Thyroid gland (tissue), 4 donors: ENCODE measurements around the gene ATF6. TPM values are rescaled to one million over a fixed set of nuclear protein-coding genes. Genes with fewer than 3 reads are reported as not detected.

Experiments
- DNase-seq, 2 donors: peaks; one replicate each; pipeline ENCODE4 v3.0.0-alpha.2; 2019
- H3K27ac ChIP-seq, 3 donors: fragments of 200-600 bp; sonication (generic); 1 replicate in 2 of 3; 2 replicates in 1 of 3; pipeline ENCODE4 v1.5.1; 2016 to 2019; ENCODE audit warnings: mild to moderate bottlenecking in 1 of 3, moderate library complexity in 1 of 3
- H3K27me3 ChIP-seq: fragments of 200-600 bp; sonication (generic); one replicate; pipeline ENCODE4 v1.5.1; 2019
- H3K36me3 ChIP-seq, 2 donors: fragments of 200-600 bp; sonication (generic); one replicate each; pipeline ENCODE4 v1.5.1; 2016 to 2019
- H3K4me1 ChIP-seq, 2 donors: fragments of 200-600 bp; sonication (generic); one replicate each; pipeline ENCODE4 v1.5.1; 2017 to 2019
- H3K4me3 ChIP-seq, 3 donors: fragments of 200-600 bp; sonication (generic); replicated peaks in 1 of 3; 1 replicate in 2 of 3; 2 replicates in 1 of 3; pipeline ENCODE4 v1.5.1; 2016; ENCODE audit warnings: mild to moderate bottlenecking in 1 of 3
- H3K9me3 ChIP-seq: fragments of 200-600 bp; sonication (generic); one replicate; pipeline ENCODE4 v1.5.1; 2017
- CTCF ChIP-seq, 6 experiments: fragments of 200-600 bp in 3 of 6; fragments of 450-650 bp in 3 of 6; sonication (generic) in 3 of 6; IDR thresholded peaks; one replicate each; pipeline ENCODE4 v1.5.1; 2016 to 2019; ENCODE audit warnings: antibody characterized with exemption in 6 of 6, mild to moderate bottlenecking in 2 of 6, inconsistent platforms in 1 of 6, moderate library complexity in 1 of 6
- POLR2A ChIP-seq, 2 donors: fragments of 450-650 bp; IDR thresholded peaks; one replicate each; pipeline ENCODE4 v1.6.1; 2017; ENCODE audit warnings: antibody characterized with exemption in 2 of 2, mild to moderate bottlenecking in 2 of 2, moderate library complexity in 1 of 2
- WGBS, 2 donors: methylation state at CpG; one replicate each; pipeline ENCODE4 v1.1.5; 2017; 5-methylcytosine and 5-hydroxymethylcytosine counted together
- intact Hi-C: fragments of 100-400 bp; cut with DNase I; formaldehyde crosslinking; loops from one replicate; pipeline ENCODE4 v1.15.1; 2023
- total RNA-seq, 4 donors: library from RNA; depleted of rRNA; stranded (reverse); fragments of >200 nt; gene quantifications; one replicate each; pipeline ENCODE4 v1.2.3, GENCODE V29; 2016

ATF6 gene
- total RNA-seq, 4 donors from 2014 or later, result 35.8 to 45.6 (median 38.7) TPM

GRCh38 chr1:161905269-161905884 lies 139.3 kb downstream of the ATF6 start:
- 97 to 99% methylated on average over 3 of the region's 3 CpGs for WGBS, 2 donors

GRCh38 chr1:161907265-161907664 lies 141.1 kb downstream of the ATF6 start:
- TF ChIP-seq POLR2A (IDR thresholded peaks at IDR 0.05) (no peak), CTCF (IDR thresholded peaks at IDR 0.05) (no peak)
- Histone ChIP-seq H3K36me3 (no peaks in the 10 kb centered on the region), H3K4me1 (peaks cover 24% of the 10 kb centered on the region in 2 donors), H3K27me3 (no peaks in the 10 kb centered on the region), H3K9me3 (no peaks in the 10 kb centered on the region), H3K27ac (peak overlapping the region in 1 of 3 donors; percentile 18), H3K4me3 (no peak overlapping the region)
- intact Hi-C loops, result no loop called here
- no peak for DNase-seq

More at GRCh38 chr1:161905269-161905884, 139.3 kb downstream of the ATF6 start:
- Histone ChIP-seq H3K36me3 (no peaks in the 10 kb centered on the region), H3K9me3 (no peaks in the 10 kb centered on the region), H3K4me3 (no peak overlapping the region), H3K27ac (no peak overlapping the region), H3K4me1 (peaks cover 16 to 17% of the 10 kb centered on the region in 2 donors), H3K27me3 (no peaks in the 10 kb centered on the region)
- intact Hi-C loops, result no loop called here
- TF ChIP-seq POLR2A (IDR thresholded peaks at IDR 0.05), result no peak
- TF ChIP-seq CTCF (IDR thresholded peaks at IDR 0.05), result peak; percentile 18 to 70 (median 54)
- peak; percentile 38 to 55 for DNase-seq

- 97 to 98% methylated on average over 3 of the region's 3 CpGs for WGBS, 2 donors
- no peak overlapping the region for H3K27ac ChIP-seq
- no peak for TF ChIP-seq CTCF (IDR thresholded peaks at IDR 0.05)
- no peak for TF ChIP-seq POLR2A (IDR thresholded peaks at IDR 0.05)
- H3K4me1 ChIP-seq, result peaks cover 24% of the 10 kb centered on the region in 2 donors
- H3K9me3 ChIP-seq, result no peaks in the 10 kb centered on the region
- H3K4me3 ChIP-seq, result no peak overlapping the region
- DNase-seq, result no peak
- intact Hi-C loops, result no loop called here
- no peaks in the 10 kb centered on the region for H3K36me3 ChIP-seq
- H3K27me3 ChIP-seq, result no peaks in the 10 kb centered on the region
These were observed 142.1 kb downstream of the ATF6 start for GRCh38 chr1:161908264-161908663.

- Histone ChIP-seq H3K9me3 (no peaks in the 10 kb centered on the region), H3K27me3 (no peaks in the 10 kb centered on the region), H3K4me3 (no peak overlapping the region), H3K36me3 (no peaks in the 10 kb centered on the region), H3K4me1 (peaks cover 28 to 32% of the 10 kb centered on the region in 2 donors), H3K27ac (peak overlapping the region in 1 of 3 donors; percentile 9)
- intact Hi-C loops, result no loop called here
- no peak for TF ChIP-seq CTCF (IDR thresholded peaks at IDR 0.05)
- TF ChIP-seq POLR2A (IDR thresholded peaks at IDR 0.05), result no peak
- DNase-seq, result no peak
These were observed 144.5 kb downstream of the ATF6 start for GRCh38 chr1:161910604-161911003.

- H3K36me3 ChIP-seq, result no peaks in the 10 kb centered on the region
- intact Hi-C loops, result no loop called here
- no peaks in the 10 kb centered on the region for H3K9me3 ChIP-seq
- TF ChIP-seq POLR2A (IDR thresholded peaks at IDR 0.05) (no peak), CTCF (IDR thresholded peaks at IDR 0.05) (no peak)
- H3K4me3 ChIP-seq, result no peak overlapping the region
- peaks cover 18 to 27% of the 10 kb centered on the region in 2 donors for H3K4me1 ChIP-seq
- H3K27ac ChIP-seq, result peak overlapping the region in 1 of 3 donors; percentile 33
- DNase-seq, result no peak
- no peaks in the 10 kb centered on the region for H3K27me3 ChIP-seq
These were observed 147.5 kb downstream of the ATF6 start for GRCh38 chr1:161913482-161914140.
